SK-N-MC (cell line): ENCODE results near the gene KRTAP10-7.

Experiments used
- EZH2 ChIP-seq: fragments of 200-600 bp; sonication (generic); IDR thresholded peaks from one replicate; pipeline ENCODE4 v1.6.1; 2017; ENCODE audit warnings: antibody characterized with exemption
- FOXP2 ChIP-seq: optimal IDR thresholded peaks from 2 replicates; pipeline ENCODE3; 2011; ENCODE audit warnings: mild to moderate bottlenecking, moderate library complexity; ENCODE audit not compliant: insufficient read depth; ENCODE audit errors: extremely low read length, control extremely low read depth

GRCh38 chr21:44552136-44552535 is 48.3 kb upstream of the KRTAP10-7 start:
- no peak for TF ChIP-seq FOXP2
- TF ChIP-seq EZH2: no peak
